NCI-H748 treated with DMSO at 0.1 percent for 48 hours (cell line): ENCODE results near the gene FBLL1.
"Not testable (repeated sequence)": the region's sequence is repeated elsewhere in the genome, so short reads cannot be mapped to it uniquely, and the experiment has no call there.

ENCODE experiments used
- DNase-seq: peaks from one replicate; lab custom pipeline; 2025; lab: John Stamatoyannopoulos, UW

FBLL1 gene

DNA sequence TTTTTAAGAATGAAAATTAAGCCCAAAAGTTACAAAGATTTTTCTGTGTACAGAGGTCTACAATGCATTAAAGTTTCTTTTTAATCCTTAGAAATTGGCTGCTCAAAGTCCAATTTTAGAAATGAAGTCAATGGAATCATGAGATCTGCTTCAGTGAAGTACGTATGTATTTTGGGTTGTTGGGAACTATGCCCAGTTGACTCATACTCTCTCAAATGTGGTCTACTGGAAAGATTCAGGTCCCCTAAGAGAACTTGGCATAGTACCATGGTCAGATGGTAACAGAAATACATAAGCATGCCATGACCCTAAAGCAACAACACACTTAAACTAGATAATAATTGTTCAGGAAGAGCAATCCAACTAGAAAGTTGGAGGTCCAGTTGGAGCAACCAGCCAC lies 23.0 kb downstream of the FBLL1 start:
- DNase-seq, result no peak

DNA sequence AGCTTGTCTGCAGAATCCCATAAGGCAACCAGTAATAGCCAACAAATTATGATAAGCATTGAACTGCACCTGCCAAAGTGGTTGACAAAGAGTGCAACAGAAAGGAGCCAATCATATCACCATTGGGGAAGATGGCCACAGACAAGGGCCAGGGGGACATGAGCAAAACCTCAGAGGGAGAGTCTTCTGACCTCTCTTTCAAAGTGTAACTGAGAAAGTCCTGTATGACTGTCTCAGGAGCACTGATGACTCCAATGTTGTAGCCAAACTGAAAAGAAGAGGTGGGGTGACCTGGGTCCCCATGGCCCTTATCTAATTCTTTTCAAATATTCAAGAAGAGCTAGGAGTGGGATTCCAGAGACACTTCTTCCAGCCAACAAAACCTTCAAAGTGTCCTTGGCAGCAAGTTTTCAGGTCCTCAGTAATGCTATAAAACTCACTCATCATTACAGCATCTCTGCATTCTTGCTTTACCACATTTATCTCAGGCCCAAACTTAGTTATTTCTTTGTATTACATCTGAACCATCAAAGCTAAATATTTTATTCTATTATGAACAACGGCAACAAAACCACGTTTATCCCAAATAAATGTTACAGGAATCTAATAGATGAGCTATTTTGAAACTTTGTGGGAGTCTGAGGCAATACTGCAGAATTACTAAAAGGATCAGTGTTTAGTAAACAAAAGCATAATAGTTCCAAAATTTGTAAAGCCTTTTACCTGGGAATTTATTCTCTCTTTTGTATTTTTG lies 24.4 kb downstream of the FBLL1 start:
- DNase-seq, result no peak

DNA sequence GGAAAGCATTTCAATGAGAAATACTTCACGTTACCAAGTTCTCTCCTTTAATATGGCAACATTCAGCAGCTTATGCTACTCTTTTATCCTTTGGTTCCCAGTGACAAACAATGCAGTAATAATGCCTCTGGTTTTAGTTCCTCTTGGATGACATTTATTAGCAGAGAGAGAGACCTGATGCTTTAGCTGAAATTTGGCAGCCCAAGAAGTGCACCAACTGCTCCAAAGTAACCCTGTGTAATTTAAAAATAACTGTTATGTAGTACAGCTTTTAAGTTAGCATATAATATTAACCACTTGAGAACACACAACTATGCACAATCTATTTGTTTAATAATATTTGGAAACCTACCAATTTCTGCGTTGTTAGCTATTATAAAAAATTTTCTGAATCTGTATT lies 28.3 kb downstream of the FBLL1 start:
- DNase-seq, result no peak

DNA sequence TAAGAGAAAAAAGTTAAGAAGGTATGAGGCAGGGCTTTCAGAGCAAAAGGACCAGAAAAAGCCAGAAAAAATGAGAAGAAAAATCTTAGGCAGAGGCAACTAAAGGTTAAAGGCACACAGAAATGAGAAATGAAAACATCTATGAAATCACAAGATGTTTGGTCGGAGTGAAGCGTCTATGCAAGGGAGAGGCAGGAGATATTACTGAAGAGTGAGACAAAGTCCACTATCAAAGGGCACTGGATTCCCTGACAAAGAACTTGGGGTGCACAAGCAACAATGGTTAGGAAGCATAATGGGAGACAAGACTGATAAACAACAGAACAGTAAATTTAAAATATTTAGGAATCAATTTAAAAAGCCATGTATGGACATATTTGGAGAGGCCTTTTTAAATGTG lies 33.2 kb downstream of the FBLL1 start:
- no peak for DNase-seq

DNA sequence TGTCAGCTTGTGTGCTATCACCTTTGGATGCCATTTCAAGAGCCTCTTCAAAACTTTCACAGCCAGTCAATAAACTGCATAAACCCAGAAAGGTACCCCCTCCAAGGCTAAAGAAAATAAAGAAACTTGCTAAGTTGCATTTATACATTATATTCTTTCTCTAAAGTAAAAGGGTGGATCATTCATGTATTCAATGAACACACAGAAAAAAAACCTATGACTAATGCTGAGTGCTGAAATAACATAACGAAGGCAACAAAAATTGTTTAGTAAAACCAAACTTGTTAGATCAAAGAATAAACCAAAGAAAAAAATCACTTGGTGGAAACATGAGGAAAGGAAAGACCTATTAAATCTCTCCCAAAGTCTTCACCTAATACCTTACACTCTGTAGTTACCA lies 34.9 kb downstream of the FBLL1 start:
- no peak for DNase-seq

DNA sequence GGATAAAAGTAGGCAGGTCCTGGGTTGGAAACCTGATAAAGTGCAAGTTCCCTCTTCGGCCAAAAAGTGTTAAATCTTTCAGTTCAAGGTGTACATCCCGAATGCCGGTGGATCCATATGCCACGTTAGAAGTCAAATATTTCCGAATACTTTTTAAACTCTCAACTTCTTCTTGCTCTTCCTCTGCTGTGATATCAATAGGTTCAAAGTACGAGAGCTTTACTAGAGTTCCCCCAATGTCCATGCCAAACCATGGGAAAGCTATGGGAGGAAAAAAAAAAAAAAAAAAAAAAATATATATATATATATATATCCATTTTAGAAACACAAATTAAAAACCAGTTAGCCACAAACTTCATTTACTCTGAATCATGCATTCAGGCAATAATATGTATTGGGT lies 39.6 kb downstream of the FBLL1 start:
- no peak for DNase-seq

DNA sequence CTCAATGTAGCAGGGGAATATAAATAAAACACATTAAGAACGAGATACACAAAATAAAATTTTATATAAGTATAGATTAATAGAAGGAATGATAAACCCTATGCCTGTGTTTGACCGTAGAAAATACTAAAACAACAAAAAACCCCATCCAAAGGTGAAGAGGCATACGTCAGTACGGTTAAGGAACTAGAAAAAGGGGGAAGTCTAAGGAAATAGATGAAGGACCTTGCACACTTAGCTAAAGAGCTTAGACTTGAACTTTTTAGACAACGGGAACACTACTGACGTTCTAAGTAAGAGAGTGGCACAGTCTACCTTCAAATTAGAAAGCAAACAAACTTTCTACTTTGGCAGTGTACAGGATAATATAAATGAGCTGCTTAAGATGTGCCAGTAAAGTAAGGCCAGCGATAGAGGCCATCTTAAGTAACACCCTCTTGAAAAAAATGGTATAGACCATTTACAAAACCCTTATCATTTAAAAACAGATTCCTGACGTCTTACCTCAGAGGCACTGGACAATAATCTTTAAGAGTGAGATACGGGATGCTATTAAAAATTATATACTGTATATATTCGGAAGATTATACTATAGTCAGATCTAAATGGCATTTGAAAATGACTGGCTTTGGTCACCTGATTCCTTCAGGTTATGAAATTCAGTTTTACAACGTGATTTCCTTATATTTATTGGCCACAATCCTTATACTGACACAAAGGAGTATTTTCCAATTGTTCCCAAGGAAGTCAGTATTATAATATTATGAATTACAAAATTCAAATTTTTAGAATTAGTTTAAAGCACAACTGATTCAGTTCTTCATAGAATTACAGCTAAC lies 41.6 kb downstream of the FBLL1 start:
- DNase-seq, result no peak

DNA sequence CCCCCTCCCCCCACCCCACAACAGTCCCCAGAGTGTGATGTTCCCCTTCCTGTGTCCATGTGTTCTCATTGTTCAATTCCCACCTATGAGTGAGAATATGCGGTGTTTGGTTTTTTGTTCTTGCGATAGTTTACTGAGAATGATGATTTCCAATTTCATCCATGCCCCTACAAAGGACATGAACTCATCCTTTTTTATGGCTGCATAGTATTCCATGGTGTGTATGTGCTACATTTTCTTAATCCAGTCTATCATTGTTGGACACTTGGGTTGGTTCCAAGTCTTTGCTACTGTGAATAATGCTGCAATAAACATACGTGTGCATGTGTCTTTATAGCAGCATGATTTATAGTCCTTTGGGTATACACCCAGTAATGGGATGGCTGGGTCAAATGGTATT lies 44.6 kb downstream of the FBLL1 start:
- DNase-seq, result not testable (repeated sequence)

DNA sequence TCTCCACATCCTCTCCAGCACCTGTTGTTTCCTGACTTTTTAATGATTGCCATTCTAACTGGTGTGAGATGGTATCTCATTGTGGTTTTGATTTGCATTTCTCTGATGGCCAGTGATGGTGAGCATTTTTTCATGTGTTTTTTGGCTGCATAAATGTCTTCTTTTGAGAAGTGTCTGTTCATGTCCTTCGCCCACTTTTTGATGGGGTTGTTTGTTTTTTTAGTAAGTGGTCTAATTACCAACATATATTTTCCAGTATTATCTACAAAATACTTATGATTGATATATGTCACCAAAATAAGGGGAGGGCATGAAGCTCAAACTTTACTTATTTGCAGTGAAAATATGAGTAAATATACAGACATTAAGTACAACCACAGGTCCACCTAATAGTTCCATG lies 45.1 kb downstream of the FBLL1 start:
- DNase-seq, result not testable (repeated sequence)

DNA sequence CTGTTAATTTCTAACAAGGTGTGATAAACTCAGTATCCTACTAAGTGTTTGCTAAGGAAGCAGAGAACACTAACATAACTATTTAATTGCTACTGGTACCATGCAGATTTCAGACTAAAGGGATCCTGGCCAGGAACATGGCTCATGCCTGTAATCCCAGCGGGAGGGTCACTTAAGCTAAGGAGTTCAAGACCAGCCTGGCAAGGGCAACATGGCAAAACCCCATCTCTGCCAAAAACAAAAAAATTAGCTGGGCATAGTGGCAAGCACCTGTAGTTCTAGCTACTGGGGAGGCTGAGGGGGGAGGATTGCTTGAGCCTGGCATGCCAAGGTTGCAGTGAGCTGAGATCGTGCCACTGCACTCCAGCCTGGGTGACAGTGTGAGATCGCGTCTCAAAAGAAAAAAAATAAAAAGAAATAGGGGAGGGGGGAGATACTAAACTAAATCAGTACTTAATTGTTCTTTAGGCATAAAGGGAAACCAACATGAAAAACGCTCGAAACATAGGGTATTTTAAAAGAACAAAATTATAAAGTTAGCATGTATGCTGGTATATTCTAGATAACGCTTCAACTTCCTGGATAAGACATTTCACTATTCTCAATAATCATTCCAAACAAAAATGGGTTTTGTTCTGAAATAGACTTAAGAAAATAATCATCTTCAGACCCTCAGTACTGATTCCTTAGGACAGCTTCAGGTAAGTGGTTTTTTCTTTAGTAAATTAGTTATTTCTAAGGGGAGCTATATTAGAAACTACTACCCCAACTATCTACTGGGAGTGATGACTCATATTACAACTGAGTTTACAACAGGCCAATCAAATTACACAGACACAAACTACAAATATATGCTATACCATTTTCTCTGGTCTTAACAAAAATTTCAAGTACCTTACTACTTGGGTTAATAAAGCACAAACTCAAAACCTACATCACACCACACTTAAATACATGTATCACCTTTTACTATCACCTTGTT lies 46.6 kb downstream of the FBLL1 start:
- no peak for DNase-seq

DNA sequence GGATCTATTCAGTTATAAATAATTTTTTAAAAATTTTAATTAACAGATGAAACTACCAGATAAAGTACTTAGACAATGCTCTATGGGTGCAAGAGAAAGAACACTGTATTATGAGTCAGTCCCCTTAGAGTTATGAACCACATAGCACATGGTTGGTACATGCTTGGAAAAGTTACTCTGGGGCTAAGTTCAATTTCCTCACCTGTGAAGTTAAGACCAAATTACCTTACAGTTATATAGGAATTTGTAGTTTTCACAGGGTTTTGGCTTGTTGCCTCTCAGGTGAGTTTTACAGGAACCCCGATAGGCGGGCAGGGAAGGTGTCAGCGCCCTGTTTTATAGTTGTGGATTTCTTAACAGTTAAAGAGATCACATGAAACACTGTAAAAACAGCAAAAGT lies 48.9 kb downstream of the FBLL1 start:
- DNase-seq, result no peak

DNA sequence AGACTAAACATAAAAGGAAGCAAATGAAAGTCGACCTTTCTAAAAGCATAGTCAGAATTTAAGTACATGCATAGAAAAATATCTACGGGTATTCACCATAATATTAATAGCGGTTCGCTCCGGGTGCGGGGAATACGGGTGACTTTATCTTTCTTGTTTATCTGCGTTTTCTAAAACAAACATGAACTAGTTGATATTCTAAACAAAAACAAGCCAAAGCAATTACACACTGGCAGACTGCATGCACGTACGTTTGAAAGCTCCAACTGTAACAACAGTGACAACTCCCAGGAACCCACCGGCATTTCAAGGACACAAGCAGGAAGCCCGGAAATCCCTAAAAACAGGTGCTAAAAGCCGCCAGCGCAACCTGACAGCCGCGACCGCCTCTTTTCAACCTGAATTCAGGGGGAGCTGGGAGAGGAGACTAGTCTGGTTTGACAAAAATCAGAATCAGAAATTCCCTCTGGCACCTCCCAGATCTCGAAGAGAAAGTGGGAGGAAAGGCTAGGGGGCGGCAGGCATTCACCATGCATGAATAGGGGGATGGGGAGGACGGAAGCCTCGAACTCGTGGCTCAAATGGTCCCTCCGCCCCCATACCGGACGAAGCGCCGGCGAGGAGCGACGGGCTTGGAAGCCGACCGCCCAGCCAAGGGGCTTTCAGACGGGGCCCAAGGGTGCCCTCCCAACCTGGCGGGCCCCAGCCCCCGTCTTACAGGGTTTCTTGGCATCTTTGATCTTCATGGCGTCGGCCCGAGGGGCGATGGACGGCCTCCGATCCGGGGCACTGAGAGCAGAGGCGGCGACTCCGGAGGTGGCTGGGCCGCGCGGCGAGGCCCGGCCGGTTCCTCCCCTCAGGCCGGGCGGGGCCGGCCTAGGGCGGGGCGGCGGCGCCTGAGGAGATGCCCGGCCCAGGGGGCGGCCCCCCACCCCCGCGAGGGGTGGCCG lies 49.7 kb downstream of the FBLL1 start, which contains the start of gene PANK3:
PANK3 (minus strand) TSS at position 831 of the 950 bp plus-strand sequence; CDS start at position 746, 85 bp downstream.
- DNase-seq, result peak; percentile 45

DNA sequence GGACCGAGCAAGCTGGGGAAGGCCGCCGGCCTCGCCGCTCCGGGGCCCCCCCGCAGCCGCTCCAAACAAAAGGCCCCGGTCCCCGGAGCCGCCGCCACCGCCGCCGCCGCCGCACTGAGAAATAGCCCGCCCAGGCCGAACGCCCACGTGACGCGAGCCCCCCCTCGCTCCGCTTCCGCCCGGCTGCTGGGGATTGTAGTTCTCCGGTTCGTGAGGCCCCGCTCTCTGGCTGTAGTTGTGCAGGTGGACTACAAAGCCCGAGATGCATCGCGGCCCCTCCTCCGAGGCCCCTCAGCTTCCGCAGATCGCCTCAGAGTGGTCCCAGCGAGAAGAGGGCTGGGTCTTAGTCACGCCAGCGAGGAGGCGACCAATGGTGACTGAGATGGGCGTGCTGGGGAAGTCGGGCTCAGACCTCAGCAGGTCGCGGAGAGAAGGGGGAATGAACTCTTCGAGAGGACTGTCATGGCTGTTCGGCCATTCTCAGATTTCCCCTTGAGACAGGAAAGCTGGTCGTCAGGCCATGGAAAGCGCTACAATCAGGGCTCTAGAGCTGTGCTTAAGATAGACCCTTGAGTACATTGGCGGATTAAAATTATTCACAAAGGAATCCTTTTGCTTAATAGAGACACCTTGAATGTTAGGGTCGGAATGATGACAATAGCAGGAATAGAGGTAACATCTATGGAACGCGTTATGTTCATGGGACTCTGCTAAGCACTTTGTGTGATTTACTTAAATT lies 50.6 kb downstream of the FBLL1 start:
- DNase-seq, result peak; percentile 96

DNA sequence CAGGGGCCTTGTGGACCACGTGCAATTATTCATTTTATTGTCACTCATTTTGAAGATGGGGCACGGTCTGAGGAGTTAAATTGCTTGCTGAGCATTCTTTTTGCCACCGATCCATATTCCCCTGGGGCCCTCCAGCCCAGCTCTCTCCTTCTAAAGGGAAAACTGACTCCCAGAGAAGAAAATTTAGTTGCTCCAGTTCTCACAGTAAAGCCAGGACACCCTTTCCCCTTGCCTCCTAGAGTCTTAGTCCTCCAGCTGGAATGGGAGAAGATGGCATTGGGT lies 51.1 kb downstream of the FBLL1 start:
- no peak for DNase-seq
